Measurements from ENCODE around the gene GDPD4.

Gene GDPD4

GRCh38 chr11:77289737-77290136, 11.7 kb downstream of the GDPD4 start:
- no peak for DNase-seq

GRCh38 chr11:77287615-77288273, 13.7 kb downstream of the GDPD4 start:
- no peak for DNase-seq

- no peak for DNase-seq
Measured at GRCh38 chr11:77287136-77287535, 14.3 kb downstream of the GDPD4 start.

GRCh38 chr11:77284476-77285468, 16.7 kb downstream of the GDPD4 start:
- no peak for DNase-seq

- no peak for DNase-seq
Measured at GRCh38 chr11:77283101-77283500, 18.4 kb downstream of the GDPD4 start.

GRCh38 chr11:77278595-77279506, 22.6 kb downstream of the GDPD4 start:
- no peak for DNase-seq

GRCh38 chr11:77276271-77276670, 25.2 kb downstream of the GDPD4 start:
- DNase-seq = no peak

- DNase-seq = no peak
Measured at GRCh38 chr11:77270921-77271320, 30.6 kb downstream of the GDPD4 start.

GRCh38 chr11:77269484-77270123, 31.9 kb downstream of the GDPD4 start:
- DNase-seq = no peak

- DNase-seq = no peak
Measured at GRCh38 chr11:77267962-77268361, 33.5 kb downstream of the GDPD4 start.

- no peak for DNase-seq
Measured at GRCh38 chr11:77266766-77267165, 34.7 kb downstream of the GDPD4 start.

GRCh38 chr11:77262803-77263202, 38.7 kb downstream of the GDPD4 start:
- DNase-seq = no peak

GRCh38 chr11:77259641-77260040, 41.8 kb downstream of the GDPD4 start:
- no peak for DNase-seq

- DNase-seq = no peak
Measured at GRCh38 chr11:77253690-77254089, 47.8 kb downstream of the GDPD4 start.

GRCh38 chr11:77252555-77253270, 48.8 kb downstream of the GDPD4 start:
- DNase-seq = no peak

- no peak for DNase-seq
Measured at GRCh38 chr11:77250881-77251640, 50.4 kb downstream of the GDPD4 start.

GRCh38 chr11:77249427-77249826, 52.1 kb downstream of the GDPD4 start:
- DNase-seq = no peak

- no peak for DNase-seq
Measured at GRCh38 chr11:77244277-77245027, 57.0 kb downstream of the GDPD4 start.

GRCh38 chr11:77236901-77237300, 64.6 kb downstream of the GDPD4 start:
- no peak for DNase-seq

GRCh38 chr11:77233011-77233410, 68.5 kb downstream of the GDPD4 start:
- DNase-seq = no peak
